ENCODE data around the gene SMURF1.

DNA sequence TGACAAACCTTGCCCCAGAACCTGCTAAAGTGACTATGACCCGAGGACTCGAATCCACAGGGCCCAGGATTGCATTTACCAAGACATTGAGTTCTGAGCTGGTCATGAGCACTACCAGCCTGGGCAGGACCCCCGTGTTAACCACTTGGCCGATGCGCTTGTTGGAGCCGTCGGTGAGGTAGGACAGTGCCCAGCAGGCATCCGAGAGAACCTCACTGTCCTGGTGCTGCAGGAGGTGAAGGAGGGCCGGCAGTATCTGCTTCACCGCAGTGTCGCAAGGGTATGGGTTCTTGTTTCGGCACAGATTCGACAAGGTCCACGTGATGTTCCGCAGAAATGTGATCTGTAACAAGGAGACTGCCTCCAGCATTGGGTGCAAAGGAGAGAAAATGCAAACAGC is 44.3 kb upstream of the SMURF1 start:
- TF ChIP-seq CTCF (IDR thresholded peaks at IDR 0.05; ENCODE audit: low read depth, low read length, missing input control) (no peak), JUND (IDR thresholded peaks at IDR 0.05) (no peak), SP1 (IDR thresholded peaks at IDR 0.05) (no peak), GABPA (IDR thresholded peaks at IDR 0.05 in 1 of 2, conservative IDR thresholded peaks at IDR 0.05 in 1 of 2) (no peak), YY1 (IDR thresholded peaks at IDR 0.05) (no peak), RXRA (IDR thresholded peaks at IDR 0.05) (no peak), TAF1 (conservative IDR thresholded peaks at IDR 0.05) (no peak), NR2F2 (IDR thresholded peaks at IDR 0.05) (no peak)
- TF ChIP-seq, protein P1, sequence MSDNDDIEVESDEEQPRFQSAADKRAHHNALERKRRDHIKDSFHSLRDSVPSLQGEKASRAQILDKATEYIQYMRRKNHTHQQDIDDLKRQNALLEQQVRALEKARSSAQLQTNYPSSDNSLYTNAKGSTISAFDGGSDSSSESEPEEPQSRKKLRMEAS (IDR thresholded peaks at IDR 0.05), result no peak
- TF ChIP-seq, protein P2, sequence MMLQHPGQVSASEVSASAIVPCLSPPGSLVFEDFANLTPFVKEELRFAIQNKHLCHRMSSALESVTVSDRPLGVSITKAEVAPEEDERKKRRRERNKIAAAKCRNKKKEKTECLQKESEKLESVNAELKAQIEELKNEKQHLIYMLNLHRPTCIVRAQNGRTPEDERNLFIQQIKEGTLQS (IDR thresholded peaks at IDR 0.05), result no peak
- TF ChIP-seq, protein P3, sequence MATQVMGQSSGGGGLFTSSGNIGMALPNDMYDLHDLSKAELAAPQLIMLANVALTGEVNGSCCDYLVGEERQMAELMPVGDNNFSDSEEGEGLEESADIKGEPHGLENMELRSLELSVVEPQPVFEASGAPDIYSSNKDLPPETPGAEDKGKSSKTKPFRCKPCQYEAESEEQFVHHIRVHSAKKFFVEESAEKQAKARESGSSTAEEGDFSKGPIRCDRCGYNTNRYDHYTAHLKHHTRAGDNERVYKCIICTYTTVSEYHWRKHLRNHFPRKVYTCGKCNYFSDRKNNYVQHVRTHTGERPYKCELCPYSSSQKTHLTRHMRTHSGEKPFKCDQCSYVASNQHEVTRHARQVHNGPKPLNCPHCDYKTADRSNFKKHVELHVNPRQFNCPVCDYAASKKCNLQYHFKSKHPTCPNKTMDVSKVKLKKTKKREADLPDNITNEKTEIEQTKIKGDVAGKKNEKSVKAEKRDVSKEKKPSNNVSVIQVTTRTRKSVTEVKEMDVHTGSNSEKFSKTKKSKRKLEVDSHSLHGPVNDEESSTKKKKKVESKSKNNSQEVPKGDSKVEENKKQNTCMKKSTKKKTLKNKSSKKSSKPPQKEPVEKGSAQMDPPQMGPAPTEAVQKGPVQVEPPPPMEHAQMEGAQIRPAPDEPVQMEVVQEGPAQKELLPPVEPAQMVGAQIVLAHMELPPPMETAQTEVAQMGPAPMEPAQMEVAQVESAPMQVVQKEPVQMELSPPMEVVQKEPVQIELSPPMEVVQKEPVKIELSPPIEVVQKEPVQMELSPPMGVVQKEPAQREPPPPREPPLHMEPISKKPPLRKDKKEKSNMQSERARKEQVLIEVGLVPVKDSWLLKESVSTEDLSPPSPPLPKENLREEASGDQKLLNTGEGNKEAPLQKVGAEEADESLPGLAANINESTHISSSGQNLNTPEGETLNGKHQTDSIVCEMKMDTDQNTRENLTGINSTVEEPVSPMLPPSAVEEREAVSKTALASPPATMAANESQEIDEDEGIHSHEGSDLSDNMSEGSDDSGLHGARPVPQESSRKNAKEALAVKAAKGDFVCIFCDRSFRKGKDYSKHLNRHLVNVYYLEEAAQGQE (IDR thresholded peaks at IDR 0.05), result no peak
- TF ChIP-seq, protein P4, sequence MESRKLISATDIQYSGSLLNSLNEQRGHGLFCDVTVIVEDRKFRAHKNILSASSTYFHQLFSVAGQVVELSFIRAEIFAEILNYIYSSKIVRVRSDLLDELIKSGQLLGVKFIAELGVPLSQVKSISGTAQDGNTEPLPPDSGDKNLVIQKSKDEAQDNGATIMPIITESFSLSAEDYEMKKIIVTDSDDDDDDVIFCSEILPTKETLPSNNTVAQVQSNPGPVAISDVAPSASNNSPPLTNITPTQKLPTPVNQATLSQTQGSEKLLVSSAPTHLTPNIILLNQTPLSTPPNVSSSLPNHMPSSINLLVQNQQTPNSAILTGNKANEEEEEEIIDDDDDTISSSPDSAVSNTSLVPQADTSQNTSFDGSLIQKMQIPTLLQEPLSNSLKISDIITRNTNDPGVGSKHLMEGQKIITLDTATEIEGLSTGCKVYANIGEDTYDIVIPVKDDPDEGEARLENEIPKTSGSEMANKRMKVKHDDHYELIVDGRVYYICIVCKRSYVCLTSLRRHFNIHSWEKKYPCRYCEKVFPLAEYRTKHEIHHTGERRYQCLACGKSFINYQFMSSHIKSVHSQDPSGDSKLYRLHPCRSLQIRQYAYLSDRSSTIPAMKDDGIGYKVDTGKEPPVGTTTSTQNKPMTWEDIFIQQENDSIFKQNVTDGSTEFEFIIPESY (IDR thresholded peaks at IDR 0.05), result no peak
